ENCODE data around the gene UMPS. TPM values are rescaled to one million over a fixed set of nuclear protein-coding genes. Genes with fewer than 3 reads are reported as not detected.
"Not testable (repeated sequence)": the region's sequence is repeated elsewhere in the genome, so short reads cannot be mapped to it uniquely, and the experiment has no call there.

Gene UMPS
- total RNA-seq, 4 donors from 2014 or later: 15.6 to 28.4 (median 23.0) TPM

GRCh38 chr3:124741027-124741426, 10.8 kb downstream of the UMPS start:
- TF ChIP-seq POLR2A (IDR thresholded peaks at IDR 0.05): no peak
- no peak for TF ChIP-seq CTCF (IDR thresholded peaks at IDR 0.05)
- no peaks in the 10 kb centered on the region for H3K9me3 ChIP-seq
- peaks cover 0 to 85% (median 0%) of the 10 kb centered on the region in 3 donors for H3K36me3 ChIP-seq

GRCh38 chr3:124745756-124746155, 15.5 kb downstream of the UMPS start:
- DNase-seq: no peak
- H3K4me1 ChIP-seq: no peaks in the 10 kb centered on the region
- H3K9me3 ChIP-seq: no peaks in the 10 kb centered on the region
- no peak overlapping the region for H3K27ac ChIP-seq
- H3K4me3 ChIP-seq: no peak overlapping the region
- H3K27me3 ChIP-seq: no peaks in the 10 kb centered on the region
- no peak for TF ChIP-seq CTCF (IDR thresholded peaks at IDR 0.05)
- TF ChIP-seq POLR2A (IDR thresholded peaks at IDR 0.05): no peak
- peaks cover 0 to 55% (median 0%) of the 10 kb centered on the region in 3 donors for H3K36me3 ChIP-seq

More at GRCh38 chr3:124741027-124741426, 10.8 kb downstream of the UMPS start:
- Histone ChIP-seq H3K4me1 (no peaks in the 10 kb centered on the region), H3K4me3 (no peak overlapping the region), H3K27me3 (no peaks in the 10 kb centered on the region), H3K27ac (no peak overlapping the region)
- no peak for DNase-seq

GRCh38 chr3:124747111-124747981, 17.1 kb downstream of the UMPS start:
- Histone ChIP-seq H3K4me1 (no peaks in the 10 kb centered on the region), H3K4me3 (no peak overlapping the region), H3K9me3 (no peaks in the 10 kb centered on the region), H3K27ac (no peak overlapping the region), H3K36me3 (peaks cover 0 to 40% (median 0%) of the 10 kb centered on the region in 3 donors), H3K27me3 (no peaks in the 10 kb centered on the region)
- no peak for DNase-seq
- TF ChIP-seq CTCF (IDR thresholded peaks at IDR 0.05) (no peak), POLR2A (IDR thresholded peaks at IDR 0.05) (no peak)

- Histone ChIP-seq H3K9me3 (no peaks in the 10 kb centered on the region), H3K4me3 (no peak overlapping the region), H3K4me1 (no peaks in the 10 kb centered on the region), H3K27ac (no peak overlapping the region), H3K27me3 (no peaks in the 10 kb centered on the region), H3K36me3 (peaks cover 0 to 28% (median 0%) of the 10 kb centered on the region in 3 donors)
- DNase-seq: no peak
- TF ChIP-seq CTCF (IDR thresholded peaks at IDR 0.05): no peak
- no peak for TF ChIP-seq POLR2A (IDR thresholded peaks at IDR 0.05)
These were observed 18.4 kb downstream of the UMPS start for GRCh38 chr3:124748560-124749198.

- not testable (repeated sequence) for H3K27me3 ChIP-seq, H3K4me3 ChIP-seq, DNase-seq, H3K27ac ChIP-seq, H3K9me3 ChIP-seq, H3K4me1 ChIP-seq
- peaks cover 0 to 16% (median 0%) of the 10 kb centered on the region in 3 donors for H3K36me3 ChIP-seq
These were observed 19.6 kb downstream of the UMPS start for GRCh38 chr3:124749877-124750276.

- DNase-seq: no peak
- peaks cover 0 to 7% (median 0%) of the 10 kb centered on the region in 3 donors for H3K36me3 ChIP-seq
- no peak overlapping the region for H3K4me3 ChIP-seq
- TF ChIP-seq POLR2A (IDR thresholded peaks at IDR 0.05) (no peak), CTCF (IDR thresholded peaks at IDR 0.05) (no peak)
- H3K9me3 ChIP-seq: no peaks in the 10 kb centered on the region
- no peaks in the 10 kb centered on the region for H3K4me1 ChIP-seq
- H3K27ac ChIP-seq: no peak overlapping the region
- H3K27me3 ChIP-seq: no peaks in the 10 kb centered on the region
These were observed 21.2 kb downstream of the UMPS start for GRCh38 chr3:124751501-124751900.

All from Peyer's patch (tissue), 4 donors.